ENCODE data around the gene EEF1G. TPM values are rescaled to one million over a fixed set of nuclear protein-coding genes. Genes with fewer than 3 reads are reported as not detected.

EEF1G gene
- polyA plus RNA-seq, 2 of the 4 experiments (the other 2 are of a cell fraction) = 1,570 to 1,728 TPM

DNA sequence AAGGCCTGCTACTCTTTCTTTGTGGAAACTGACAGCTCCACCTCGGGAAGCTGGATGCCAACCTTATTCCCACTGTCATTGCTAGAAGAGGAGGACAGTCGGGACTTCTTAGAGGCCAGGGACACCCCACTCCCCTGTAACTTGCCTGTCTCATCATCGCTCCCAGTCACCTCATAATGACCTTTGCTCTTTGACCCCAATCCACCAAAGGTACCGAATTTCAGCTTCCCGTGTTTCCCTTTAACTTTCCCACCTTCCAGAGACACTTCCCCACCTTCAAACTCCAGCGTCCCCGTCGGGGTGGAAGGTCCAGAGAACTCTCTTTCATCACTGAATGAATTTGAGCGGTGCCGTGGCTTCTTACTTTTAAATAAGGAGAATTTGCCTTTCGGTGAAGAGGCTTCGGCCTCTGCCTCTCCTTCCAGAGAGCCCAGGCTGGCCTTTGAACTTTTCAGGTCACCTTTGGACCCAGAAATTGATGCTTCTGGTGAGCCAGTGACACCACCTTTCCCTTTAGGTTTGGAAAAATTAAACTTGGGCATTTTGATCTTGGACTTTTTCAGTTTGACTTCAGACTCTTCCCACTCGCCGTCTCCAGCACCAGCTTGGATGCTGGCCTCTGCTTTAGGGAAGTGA, 56.8 kb downstream of the EEF1G start:
- CTCF ChIA-PET = interaction anchor here (1.0 to 3.9 kb wide), 4 partner anchors 20 to 129 kb away, joined by 3 to 19 read pairs (median 4); no protein-coding TSS in a partner anchor
- no peak for FAIRE-seq
- Histone ChIP-seq H3K4me3 (no peak overlapping the region), H3K4me1 (0 out of 3 replicates have a peak, but pooled peaks cover 9% of the 10 kb centered on the region), H3K9me3 (no peaks in the 10 kb centered on the region), H3K27ac (no peak overlapping the region), H3K4me2 (no peak overlapping the region)
- 90% methylated on average over 14 of the region's 14 CpGs for WGBS (ENCODE audit: missing lambda C conversion rate)
- no peak for DNase-seq (ENCODE audit: low read depth in 1 of 2, low spot score in 1 of 2)
- no peak for ATAC-seq
- TF ChIP-seq JUNB (IDR thresholded peaks at IDR 0.05) (no peak), ZSCAN20 (CRISPR knock-in tag; IDR thresholded peaks at IDR 0.05) (no peak)
- TF ChIP-seq, protein P1, sequence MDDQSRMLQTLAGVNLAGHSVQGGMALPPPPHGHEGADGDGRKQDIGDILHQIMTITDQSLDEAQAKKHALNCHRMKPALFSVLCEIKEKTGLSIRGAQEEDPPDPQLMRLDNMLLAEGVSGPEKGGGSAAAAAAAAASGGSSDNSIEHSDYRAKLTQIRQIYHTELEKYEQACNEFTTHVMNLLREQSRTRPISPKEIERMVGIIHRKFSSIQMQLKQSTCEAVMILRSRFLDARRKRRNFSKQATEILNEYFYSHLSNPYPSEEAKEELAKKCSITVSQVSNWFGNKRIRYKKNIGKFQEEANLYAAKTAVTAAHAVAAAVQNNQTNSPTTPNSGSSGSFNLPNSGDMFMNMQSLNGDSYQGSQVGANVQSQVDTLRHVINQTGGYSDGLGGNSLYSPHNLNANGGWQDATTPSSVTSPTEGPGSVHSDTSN (IDR thresholded peaks at IDR 0.05) = no peak
- POLR2A ChIA-PET = interaction anchor here (0.6 kb wide), 1 partner anchor 36 kb away, joined by 10 read pairs; no protein-coding TSS in a partner anchor

DNA sequence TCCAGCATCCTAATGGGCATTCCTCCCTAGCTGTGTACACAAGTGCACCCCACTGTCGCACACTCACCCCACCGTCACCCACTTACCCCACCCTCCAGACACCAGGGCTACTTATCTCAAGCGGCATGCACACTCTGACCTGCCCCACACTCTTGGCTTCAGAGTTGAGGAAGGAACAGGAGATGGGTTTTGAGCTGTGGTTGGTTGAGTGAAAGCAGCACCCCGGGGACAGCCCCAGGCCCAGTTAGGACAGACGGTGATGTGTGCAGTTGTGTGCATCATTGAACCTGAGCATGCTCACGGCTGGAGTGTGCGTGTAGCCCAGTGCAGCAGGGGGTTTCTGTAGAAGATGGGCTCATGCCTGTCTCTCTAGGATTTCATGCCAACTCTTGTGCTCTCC, 59.5 kb downstream of the EEF1G start:
- no peak for DNase-seq (ENCODE audit: low read depth in 1 of 2, low spot score in 1 of 2)
- WGBS (ENCODE audit: missing lambda C conversion rate) = 93% methylated on average over 7 of the region's 7 CpGs
- no peak for FAIRE-seq
- ChIA-PET POLR2A (no interaction called here), CTCF (interaction anchor here (1.0 to 3.2 kb wide), 4 partner anchors 17 to 119 kb away, joined by 3 to 16 read pairs (median 9); no protein-coding TSS in a partner anchor)
- Histone ChIP-seq H3K4me2 (no peak overlapping the region), H3K27ac (no peak overlapping the region; a peak in 1 of 6 replicates), H3K4me3 (no peak overlapping the region), H3K9me3 (no peaks in the 10 kb centered on the region), H3K4me1 (peaks cover 28% of the 10 kb centered on the region)
- ATAC-seq = peak in 1 of 2 experiments; percentile 14; a peak in 1 of 6 replicates
- TF ChIP-seq MAZ (IDR thresholded peaks at IDR 0.05; ENCODE audit: borderline replicate concordance, low read depth, low read length) (no peak), RCOR1 (IDR thresholded peaks at IDR 0.05; ENCODE audit: low read depth, low read length) (no peak), BHLHE40 (IDR thresholded peaks at IDR 0.05; ENCODE audit: low read depth, low read length) (no peak)

DNA sequence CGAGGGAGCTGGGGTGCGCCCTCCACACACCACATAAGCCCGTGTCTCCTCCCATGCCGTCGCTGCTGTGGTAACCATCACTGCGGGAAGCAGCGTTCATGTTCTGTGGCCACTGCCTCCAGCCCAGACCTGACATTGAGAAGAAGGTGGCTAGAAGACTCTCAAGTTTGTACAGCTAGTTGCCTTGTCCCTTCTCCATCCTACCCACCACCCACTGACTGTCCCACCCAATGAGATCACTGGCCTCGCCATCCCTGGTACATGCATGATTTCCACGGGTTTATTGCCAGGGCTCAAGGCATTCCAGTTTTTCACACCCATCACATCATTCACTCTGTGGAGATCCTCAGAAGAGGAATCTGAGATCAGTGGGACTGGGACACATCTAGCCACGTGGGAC, 60.1 kb downstream of the EEF1G start:
- TF ChIP-seq RCOR1 (IDR thresholded peaks at IDR 0.05; ENCODE audit: low read depth, low read length) (no peak), RNF2 (IDR thresholded peaks at IDR 0.05; ENCODE audit: borderline replicate concordance, low read depth) (no peak), CHD4 (IDR thresholded peaks at IDR 0.05; ENCODE audit: borderline replicate concordance) (no peak), RARB (CRISPR knock-in tag; IDR thresholded peaks at IDR 0.05) (no peak), HOXB13 (CRISPR knock-in tag; IDR thresholded peaks at IDR 0.05; ENCODE audit: low read depth) (no peak), CEBPB (IDR thresholded peaks at IDR 0.05) (no peak), MAZ (IDR thresholded peaks at IDR 0.05; ENCODE audit: borderline replicate concordance, low read depth, low read length) (no peak)
- TF ChIP-seq, protein P2, sequence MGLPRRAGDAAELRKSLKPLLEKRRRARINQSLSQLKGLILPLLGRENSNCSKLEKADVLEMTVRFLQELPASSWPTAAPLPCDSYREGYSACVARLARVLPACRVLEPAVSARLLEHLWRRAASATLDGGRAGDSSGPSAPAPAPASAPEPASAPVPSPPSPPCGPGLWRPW (IDR thresholded peaks at IDR 0.05) = no peak
- TF ChIP-seq, protein P3, sequence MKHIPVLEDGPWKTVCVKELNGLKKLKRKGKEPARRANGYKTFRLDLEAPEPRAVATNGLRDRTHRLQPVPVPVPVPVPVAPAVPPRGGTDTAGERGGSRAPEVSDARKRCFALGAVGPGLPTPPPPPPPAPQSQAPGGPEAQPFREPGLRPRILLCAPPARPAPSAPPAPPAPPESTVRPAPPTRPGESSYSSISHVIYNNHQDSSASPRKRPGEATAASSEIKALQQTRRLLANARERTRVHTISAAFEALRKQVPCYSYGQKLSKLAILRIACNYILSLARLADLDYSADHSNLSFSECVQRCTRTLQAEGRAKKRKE (CRISPR knock-in tag; IDR thresholded peaks at IDR 0.05; ENCODE audit: low read depth) = no peak
- TF ChIP-seq, protein P4, sequence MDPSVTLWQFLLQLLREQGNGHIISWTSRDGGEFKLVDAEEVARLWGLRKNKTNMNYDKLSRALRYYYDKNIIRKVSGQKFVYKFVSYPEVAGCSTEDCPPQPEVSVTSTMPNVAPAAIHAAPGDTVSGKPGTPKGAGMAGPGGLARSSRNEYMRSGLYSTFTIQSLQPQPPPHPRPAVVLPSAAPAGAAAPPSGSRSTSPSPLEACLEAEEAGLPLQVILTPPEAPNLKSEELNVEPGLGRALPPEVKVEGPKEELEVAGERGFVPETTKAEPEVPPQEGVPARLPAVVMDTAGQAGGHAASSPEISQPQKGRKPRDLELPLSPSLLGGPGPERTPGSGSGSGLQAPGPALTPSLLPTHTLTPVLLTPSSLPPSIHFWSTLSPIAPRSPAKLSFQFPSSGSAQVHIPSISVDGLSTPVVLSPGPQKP (IDR thresholded peaks at IDR 0.05; ENCODE audit: low read depth, low read length) = no peak
- TF ChIP-seq, protein P5, sequence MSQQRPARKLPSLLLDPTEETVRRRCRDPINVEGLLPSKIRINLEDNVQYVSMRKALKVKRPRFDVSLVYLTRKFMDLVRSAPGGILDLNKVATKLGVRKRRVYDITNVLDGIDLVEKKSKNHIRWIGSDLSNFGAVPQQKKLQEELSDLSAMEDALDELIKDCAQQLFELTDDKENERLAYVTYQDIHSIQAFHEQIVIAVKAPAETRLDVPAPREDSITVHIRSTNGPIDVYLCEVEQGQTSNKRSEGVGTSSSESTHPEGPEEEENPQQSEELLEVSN (IDR thresholded peaks at IDR 0.05; ENCODE audit: borderline replicate concordance, low read depth) = no peak
- TF ChIP-seq, protein P6, sequence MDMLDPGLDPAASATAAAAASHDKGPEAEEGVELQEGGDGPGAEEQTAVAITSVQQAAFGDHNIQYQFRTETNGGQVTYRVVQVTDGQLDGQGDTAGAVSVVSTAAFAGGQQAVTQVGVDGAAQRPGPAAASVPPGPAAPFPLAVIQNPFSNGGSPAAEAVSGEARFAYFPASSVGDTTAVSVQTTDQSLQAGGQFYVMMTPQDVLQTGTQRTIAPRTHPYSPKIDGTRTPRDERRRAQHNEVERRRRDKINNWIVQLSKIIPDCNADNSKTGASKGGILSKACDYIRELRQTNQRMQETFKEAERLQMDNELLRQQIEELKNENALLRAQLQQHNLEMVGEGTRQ (IDR thresholded peaks at IDR 0.05) = no peak
- TF ChIP-seq, protein P7, sequence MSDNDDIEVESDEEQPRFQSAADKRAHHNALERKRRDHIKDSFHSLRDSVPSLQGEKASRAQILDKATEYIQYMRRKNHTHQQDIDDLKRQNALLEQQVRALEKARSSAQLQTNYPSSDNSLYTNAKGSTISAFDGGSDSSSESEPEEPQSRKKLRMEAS (IDR thresholded peaks at IDR 0.05) = no peak
- Histone ChIP-seq H3K4me3 (no peak overlapping the region), H3K27ac (no peak overlapping the region), H3K4me2 (no peak overlapping the region), H3K9me3 (no peaks in the 10 kb centered on the region), H3K4me1 (peaks cover 34% of the 10 kb centered on the region)
- FAIRE-seq = no peak
- POLR2A ChIA-PET = no interaction called here
- CTCF ChIA-PET = interaction anchor here (0.6 to 7.9 kb wide), 3 partner anchors 30 to 245 kb away, joined by 3 to 82 read pairs (median 15); no protein-coding TSS in a partner anchor
- DNase-seq (ENCODE audit: low read depth in 1 of 2, low spot score in 1 of 2) = no peak
- WGBS (ENCODE audit: missing lambda C conversion rate) = 90% methylated on average over 10 of the region's 10 CpGs
- no peak for ATAC-seq

Measured in A549 (cell line).